HG02973 (cell line): Measurements from ENCODE around the gene FABP3.

Source experiments
- ATAC-seq: cut with Tn5 transposase; IDR thresholded peaks from one replicate; pipeline ENCODE4 v1.9.1; 2021; ENCODE audit warnings: moderate library complexity; ENCODE audit not compliant: unreplicated experiment

FABP3 gene

DNA sequence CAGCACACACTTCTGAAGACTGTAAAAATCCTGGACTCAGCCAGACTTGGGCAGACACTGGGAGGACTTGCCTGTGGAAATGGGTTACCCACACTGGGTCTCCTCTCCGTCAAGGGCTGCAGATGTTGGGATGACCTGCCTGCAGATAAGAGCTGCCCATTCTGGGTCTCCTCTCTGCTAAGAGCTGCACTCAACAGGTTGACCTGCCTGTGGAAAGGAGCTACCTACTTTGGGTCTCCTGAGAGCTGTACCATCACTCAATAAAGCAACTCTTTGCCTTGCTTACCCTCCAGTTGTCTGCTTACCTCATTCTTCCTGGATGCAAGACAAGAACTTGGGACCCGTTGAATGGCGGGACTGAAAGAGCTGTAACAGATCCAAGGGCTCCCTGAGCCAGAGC, 47.9 kb downstream of the FABP3 start:
- ATAC-seq = no peak

DNA sequence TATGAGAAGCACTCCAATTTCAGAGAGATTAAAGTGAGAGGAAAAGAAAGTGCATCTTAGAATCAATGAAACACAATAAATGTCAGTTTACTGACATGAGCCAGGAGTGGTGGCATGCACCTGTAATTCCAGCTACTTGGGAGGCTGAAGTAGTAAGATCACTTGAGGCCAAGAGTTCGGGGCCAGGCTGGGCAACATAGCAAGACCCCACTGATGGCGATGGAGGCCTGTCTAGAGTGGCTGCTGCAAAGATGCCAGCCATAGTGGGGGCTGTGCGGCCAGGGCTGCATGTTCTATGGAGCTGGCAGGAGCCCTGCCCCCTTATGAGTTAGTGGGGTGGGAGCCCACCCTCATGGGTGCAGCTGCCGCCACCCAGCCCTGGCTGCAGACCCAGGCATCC, 48.8 kb downstream of the FABP3 start:
- ATAC-seq = no peak

DNA sequence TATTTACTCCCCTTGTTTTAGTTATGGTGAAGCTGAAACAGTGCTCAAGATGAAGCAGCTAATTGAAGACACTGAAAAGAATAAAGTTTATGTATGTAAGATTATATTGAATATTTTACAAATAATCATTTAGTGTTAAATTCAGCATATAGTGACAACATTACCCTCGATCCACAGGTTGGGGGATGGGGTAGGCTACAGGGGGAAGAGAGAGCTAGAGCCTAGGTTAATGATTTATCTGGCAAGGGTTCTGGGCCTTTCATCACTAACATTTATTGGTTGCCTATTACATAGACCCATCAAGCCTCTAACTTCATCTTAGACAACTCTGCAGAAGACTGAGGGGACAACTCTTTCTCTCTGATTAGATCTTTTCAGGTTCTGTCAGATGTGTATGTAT, 54.7 kb downstream of the FABP3 start:
- no peak for ATAC-seq

DNA sequence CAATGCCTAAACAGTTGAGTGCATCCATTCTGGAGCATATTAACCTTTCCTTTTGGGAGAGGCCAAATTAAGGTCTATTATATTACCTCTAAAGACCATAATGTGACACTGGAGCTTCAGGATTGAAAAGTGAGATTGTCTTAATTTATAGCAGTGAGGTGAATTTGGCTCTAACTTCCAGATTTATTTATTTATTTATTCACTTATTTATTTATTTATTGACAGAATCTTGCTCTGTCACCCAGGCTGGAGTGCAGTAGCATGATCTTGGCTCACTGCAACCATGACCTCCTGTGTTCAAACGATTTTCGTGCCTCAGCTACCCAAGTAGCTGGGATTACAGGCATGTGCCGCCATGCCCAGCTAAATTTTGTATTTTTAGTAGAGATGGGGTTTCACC, 57.0 kb downstream of the FABP3 start:
- no peak for ATAC-seq
